ENCODE results near the gene MPC2. TPM values are rescaled to one million over a fixed set of nuclear protein-coding genes. Genes with fewer than 3 reads are reported as not detected.

The MPC2 gene
- total and polyA plus RNA-seq, 2 of the 8 experiments (the other 6 are each of a cell fraction or from before 2014, with no cell fraction given), result 18.6 to 40.9 TPM

GRCh38 chr1:167929725-167930124 lies 7.1 kb downstream of the MPC2 start:
- H3K9me3 ChIP-seq (ENCODE audit: insufficient read depth in 2 of 2, low read depth in 1 of 2, low read length in 1 of 2), result no peaks in the 10 kb centered on the region
- ChIA-PET POLR2A (ENCODE audit: partially characterized antibody) (no interaction called here), CTCF (ENCODE audit: partially characterized antibody) (interaction anchor here (0.5 to 1.4 kb wide), 5 partner anchors 111 to 1550 kb away, joined by 3 to 5 read pairs (median 3); no protein-coding TSS in a partner anchor)
- no peak overlapping the region for H3K56ac ChIP-seq (replicated peaks; ENCODE audit: insufficient read length, low read depth, low read length)
- H2BK120ac ChIP-seq (replicated peaks; ENCODE audit: low read depth, low read length), result no peak overlapping the region
- no peaks in the 10 kb centered on the region for H3K27me3 ChIP-seq (replicated peaks in 1 of 4; ENCODE audit: control insufficient read depth in 3 of 4, extremely low read depth in 1 of 4, insufficient read depth in 3 of 4, low read length in 3 of 4)
- H3K23me2 ChIP-seq (ENCODE audit: low read depth, low read length), result no peaks in the 10 kb centered on the region
- H2BK20ac ChIP-seq (ENCODE audit: low read length), result no peak overlapping the region
- no peak overlapping the region for H2BK12ac ChIP-seq (ENCODE audit: low read depth, low read length)
- H3K4me3 ChIP-seq (ENCODE audit: extremely low read depth in 1 of 4, insufficient read depth in 2 of 4, low read depth in 3 of 4, low read length in 4 of 4), result no peak overlapping the region
- FAIRE-seq, result no peak
- H3K27ac ChIP-seq (ENCODE audit: low read depth, low read length), result no peak overlapping the region
- no peak overlapping the region for H3K14ac ChIP-seq (ENCODE audit: insufficient read length)
- no peak overlapping the region for H3K9ac ChIP-seq (replicated peaks in 1 of 4; ENCODE audit: extremely low read depth in 1 of 4, low read depth in 3 of 4, low read length in 3 of 4)
- H3K18ac ChIP-seq (ENCODE audit: extremely low read depth, low read length), result no peak overlapping the region
- peaks cover 0 to 2% of the 10 kb centered on the region in 2 experiments for H4K20me1 ChIP-seq (replicated peaks in 1 of 2; ENCODE audit: control insufficient read depth in 1 of 2, insufficient read depth in 2 of 2, low read length in 2 of 2)
- H2AFZ ChIP-seq (ENCODE audit: low read length), result no peak overlapping the region
- H4K8ac ChIP-seq (ENCODE audit: extremely low read depth, insufficient read depth, low read length), result no peak overlapping the region
- H3K4me2 ChIP-seq (ENCODE audit: insufficient read depth in 1 of 2, low read depth in 2 of 2, low read length in 2 of 2), result no peak overlapping the region
- no peak for DNase-seq (ENCODE audit: low read depth in 1 of 2, low spot score in 2 of 2)
- no peak overlapping the region for H4K91ac ChIP-seq (replicated peaks; ENCODE audit: insufficient read length, low read length)
- no peak overlapping the region for H3K4ac ChIP-seq (replicated peaks; ENCODE audit: insufficient read length, low read depth, low read length)
- H2AK5ac ChIP-seq (ENCODE audit: low read depth, low read length), result no peak overlapping the region
- no peaks in the 10 kb centered on the region for H3K36me3 ChIP-seq (ENCODE audit: control insufficient read depth in 2 of 4, insufficient read depth in 4 of 4, low read length in 3 of 4)
- H2BK15ac ChIP-seq (ENCODE audit: low read length), result no peak overlapping the region
- H3K79me2 ChIP-seq (ENCODE audit: control insufficient read depth in 1 of 2, insufficient read depth in 2 of 2, low read length in 2 of 2), result peaks cover 0 to 15% of the 10 kb centered on the region in 2 experiments; a peak in 2 of 4 replicates
- no peak overlapping the region for H3K23ac ChIP-seq (ENCODE audit: insufficient read length)
- peaks cover 0 to 3% (median 0%) of the 10 kb centered on the region in 4 experiments; a peak in 1 of 7 replicates for H3K4me1 ChIP-seq (replicated peaks in 1 of 4; ENCODE audit: control insufficient read depth in 3 of 4, insufficient read depth in 4 of 4, low read length in 3 of 4)
- no peak overlapping the region for H2BK5ac ChIP-seq (ENCODE audit: low read depth, low read length)
- no peak overlapping the region for H4K5ac ChIP-seq (ENCODE audit: insufficient read length, low read depth, low read length)
- 93% methylated on average over 1 of the region's 1 CpG; no CpG with 5 or more reads in 1 of the 2 experiments for WGBS, 2 experiments (ENCODE audit: extremely low coverage in 1 of 2, insufficient coverage in 1 of 2, insufficient read length in 1 of 2, insufficient replicate concordance in 2 of 2, low coverage in 1 of 2, low lambda C conversion rate in 2 of 2, missing lambda C conversion rate in 1 of 2)
- H3K79me1 ChIP-seq (ENCODE audit: low read depth, low read length), result no peaks in the 10 kb centered on the region; the same call in 1 of the 2 replicates
- TF ChIP-seq RBBP5 (IDR thresholded peaks at IDR 0.05; ENCODE audit: borderline replicate concordance, low read depth, low read length) (no peak), SP1 (IDR thresholded peaks at IDR 0.05; ENCODE audit: low read depth, low read length) (no peak), NRF1 (IDR thresholded peaks at IDR 0.05; ENCODE audit: low read depth, low read length) (no peak), CBX5 (IDR thresholded peaks at IDR 0.05; ENCODE audit: low read depth, low read length) (no peak), POU5F1 (IDR thresholded peaks at IDR 0.05; ENCODE audit: low read depth, low read length) (no peak), YY1 (IDR thresholded peaks at IDR 0.05; ENCODE audit: low read depth, low read length) (no peak), RNF2 (IDR thresholded peaks at IDR 0.05; ENCODE audit: borderline replicate concordance, low read depth, low read length, missing control alignments, poor library complexity, severe bottlenecking) (no peak), SP4 (IDR thresholded peaks at IDR 0.05; ENCODE audit: low read length) (no peak), CTBP2 (IDR thresholded peaks at IDR 0.05; ENCODE audit: borderline replicate concordance, insufficient read depth, insufficient read length, low read length) (no peak), SIN3A (conservative IDR thresholded peaks at IDR 0.05 in 1 of 2, IDR thresholded peaks at IDR 0.05 in 1 of 2; ENCODE audit: low read depth in 1 of 2, low read length in 2 of 2) (no peak), USF2 (IDR thresholded peaks at IDR 0.05; ENCODE audit: low read length) (no peak)
- TF ChIP-seq, protein P1, sequence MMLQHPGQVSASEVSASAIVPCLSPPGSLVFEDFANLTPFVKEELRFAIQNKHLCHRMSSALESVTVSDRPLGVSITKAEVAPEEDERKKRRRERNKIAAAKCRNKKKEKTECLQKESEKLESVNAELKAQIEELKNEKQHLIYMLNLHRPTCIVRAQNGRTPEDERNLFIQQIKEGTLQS (IDR thresholded peaks at IDR 0.05; ENCODE audit: insufficient read depth, low read depth, low read length), result no peak
